Activated T-helper 1 cell treated with anti-CD3 and anti-CD28 coated beads, Interleukin-2, amount 50 U/mL, for 16 hours (primary cell): Measurements from ENCODE around the gene GALNT6.

ENCODE experiments used
- DNase-seq, 2 donors: peaks; one replicate each; pipeline ENCODE4 v3.0.0-alpha.2; 2020; ENCODE audit warnings: low read depth in 1 of 2, low spot score in 1 of 2

Gene GALNT6

DNA sequence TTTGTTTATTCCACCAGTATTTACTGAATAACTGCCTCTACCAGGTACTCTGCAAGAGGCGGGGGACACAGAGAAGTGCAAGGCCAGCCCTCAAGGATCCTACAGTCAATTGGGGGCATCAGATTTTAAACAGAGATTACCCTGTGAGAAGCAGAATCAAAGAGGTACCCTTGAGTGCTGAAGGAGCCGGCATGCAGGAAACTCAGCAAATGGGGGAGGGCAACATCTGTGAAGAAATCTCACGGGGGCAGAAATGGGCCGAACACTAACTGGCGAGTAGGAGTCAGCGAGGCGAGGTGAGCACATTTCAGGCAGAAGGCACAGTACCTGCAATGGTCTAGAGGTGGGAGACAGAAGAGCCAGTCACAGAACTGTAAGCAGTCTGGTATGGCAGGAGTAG is 9.0 kb downstream of the GALNT6 start:
- no peak for DNase-seq

DNA sequence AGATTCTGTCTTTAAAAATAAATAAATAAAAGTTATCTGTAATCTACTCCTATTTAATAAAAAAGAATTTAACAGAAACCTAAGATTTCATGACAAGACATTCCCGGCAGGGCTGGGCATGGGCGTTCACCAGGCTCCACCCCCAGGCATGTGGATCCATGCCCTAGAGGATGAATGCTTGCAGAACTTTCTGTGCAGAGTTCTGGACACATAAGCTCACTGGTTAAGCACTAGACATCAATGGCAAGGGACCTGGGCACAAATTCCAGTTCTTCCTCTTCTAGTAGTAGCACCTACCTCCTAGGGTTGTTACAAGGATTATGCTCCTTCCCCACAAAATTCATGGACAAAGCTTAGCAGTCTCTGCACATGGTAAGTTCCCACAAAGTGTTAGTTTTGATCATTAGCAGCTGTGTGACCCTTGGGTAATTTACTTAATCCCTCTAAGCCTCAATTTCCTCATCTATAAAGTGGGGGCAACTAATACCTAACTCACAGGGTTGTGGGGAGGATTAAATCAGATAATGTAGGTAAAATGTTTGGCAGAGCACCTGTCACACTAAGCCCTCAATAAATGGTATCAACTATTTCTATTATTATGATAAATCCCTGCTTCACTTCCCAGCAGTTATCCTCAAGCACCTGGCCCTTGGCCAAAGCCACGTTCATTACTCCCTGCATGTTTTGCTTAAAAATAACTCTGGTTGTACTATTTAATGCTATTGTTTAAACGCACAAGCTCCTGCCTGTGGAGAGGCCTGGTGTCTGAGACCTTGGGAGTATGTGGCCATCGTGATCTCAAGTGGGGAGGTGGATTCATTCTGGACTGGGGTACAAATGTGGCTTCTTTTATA is 9.8 kb downstream of the GALNT6 start:
- DNase-seq: no peak

DNA sequence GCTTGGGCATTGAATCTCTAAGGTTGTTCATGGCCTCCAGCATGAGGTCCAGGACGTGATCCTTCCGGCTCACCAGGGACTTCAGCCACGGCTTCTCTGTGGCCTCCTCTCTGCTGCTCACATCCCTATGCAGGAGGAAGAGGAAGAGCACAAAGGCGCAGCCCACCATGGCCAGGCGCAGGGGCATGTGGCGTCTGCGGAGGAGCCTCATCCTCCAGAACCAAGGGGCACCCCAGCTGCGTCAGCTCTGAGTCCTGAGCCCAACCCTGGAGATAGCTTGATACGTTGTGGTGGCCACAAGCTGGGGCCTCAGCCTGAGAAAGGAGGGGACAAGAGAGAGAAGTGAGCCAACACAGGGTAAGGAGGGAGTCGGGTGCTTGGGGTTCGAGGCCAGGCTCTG is 11.6 kb downstream of the GALNT6 start:
- no peak for DNase-seq

DNA sequence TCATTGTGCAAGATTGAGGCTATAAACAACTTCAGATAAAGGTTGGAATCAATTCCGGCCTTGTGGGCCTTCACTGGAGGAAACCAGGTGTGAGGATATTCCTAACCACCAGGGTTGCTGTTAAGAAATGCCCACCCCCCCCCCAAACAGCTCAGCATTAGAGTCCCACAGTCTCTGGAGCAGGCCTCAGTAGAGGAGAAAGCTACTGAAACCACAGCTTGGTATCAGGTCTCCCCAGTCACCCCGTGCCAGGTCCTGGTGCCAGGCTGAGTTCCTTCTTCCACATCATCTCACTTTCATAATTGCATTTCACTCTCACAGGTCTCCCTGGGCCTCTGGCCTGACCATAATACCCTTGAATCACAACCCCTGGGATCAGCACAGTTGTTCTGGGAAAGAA is 12.5 kb downstream of the GALNT6 start:
- no peak for DNase-seq

DNA sequence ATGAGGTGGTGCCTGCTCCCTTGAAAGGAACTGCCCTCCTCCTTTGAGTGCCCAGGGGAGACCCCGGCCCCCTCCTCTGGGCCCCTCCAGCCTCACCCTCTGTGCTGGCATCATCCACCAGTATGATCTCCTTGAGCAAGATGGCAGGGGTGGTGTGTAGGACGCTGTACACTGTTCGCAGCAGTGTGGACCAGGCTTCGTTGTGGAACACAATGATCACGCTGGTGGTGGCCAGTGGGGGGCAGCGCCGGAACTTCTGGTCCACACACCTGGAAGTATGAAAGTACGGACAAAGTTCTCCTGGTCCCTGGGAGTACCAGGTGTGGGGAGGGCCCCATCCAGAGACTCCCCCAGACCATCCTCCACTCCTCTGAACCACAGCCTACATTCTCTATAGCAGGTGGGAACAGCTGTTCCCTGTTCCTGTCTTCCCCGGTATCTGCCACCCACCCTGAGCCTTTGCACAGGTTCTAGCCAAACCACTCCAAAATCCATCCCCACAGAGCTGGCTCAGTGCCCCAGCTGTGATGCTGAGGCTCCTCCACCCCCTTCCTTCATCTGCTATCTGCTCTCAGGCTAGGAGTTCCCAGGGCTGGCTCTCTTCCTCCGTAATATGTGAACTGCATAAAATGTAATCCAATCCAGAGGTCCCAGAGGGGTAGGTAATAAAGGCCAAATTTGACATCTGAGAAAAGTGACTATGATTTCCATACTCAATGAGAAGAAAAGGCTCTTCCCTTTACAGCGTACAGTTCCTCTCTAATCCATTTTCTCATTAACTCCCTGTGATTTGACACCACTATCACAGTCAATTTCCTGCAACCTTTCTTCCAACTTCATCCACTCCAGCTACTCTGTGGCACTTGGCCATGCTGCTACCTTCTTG is 13.9 kb downstream of the GALNT6 start:
- no peak for DNase-seq

DNA sequence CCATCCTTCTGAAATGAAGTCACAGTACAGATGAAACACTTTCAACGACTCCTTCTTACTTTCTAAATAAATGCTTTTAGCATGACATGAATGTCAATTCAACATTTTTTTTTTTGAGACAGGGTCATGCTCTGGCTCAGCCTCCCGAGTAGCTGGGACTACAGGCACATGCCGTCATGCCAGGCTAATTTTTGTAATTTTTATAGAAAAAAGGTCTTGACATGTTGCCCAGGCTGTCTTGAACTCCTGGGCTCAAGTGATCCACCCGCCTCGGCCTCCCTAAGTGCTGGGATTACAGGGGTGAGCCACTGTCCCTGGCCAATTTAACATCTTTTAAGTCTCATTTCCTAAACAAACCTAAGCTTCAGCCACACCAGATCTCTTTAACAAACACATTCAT is 16.4 kb downstream of the GALNT6 start:
- no peak for DNase-seq

DNA sequence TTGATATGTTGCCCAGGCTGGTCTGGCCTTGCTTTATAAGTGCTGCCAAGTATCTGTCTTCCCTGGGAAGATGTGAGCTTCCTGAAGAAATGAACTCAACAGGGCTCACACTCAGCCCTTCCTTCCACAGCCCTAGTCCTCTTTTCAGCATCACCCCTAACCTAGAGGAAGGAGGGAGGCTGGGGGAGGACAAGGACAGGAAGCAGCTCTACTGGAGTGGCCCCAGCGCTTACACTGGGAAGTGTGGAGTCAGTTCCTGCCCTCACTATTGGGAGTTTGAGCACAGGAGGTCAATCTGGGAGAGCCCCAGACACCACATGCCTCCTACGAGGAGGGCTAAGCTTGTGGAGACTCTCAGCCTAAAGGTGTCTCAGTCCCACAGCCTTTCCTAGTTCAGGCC is 16.8 kb downstream of the GALNT6 start:
- DNase-seq: no peak

DNA sequence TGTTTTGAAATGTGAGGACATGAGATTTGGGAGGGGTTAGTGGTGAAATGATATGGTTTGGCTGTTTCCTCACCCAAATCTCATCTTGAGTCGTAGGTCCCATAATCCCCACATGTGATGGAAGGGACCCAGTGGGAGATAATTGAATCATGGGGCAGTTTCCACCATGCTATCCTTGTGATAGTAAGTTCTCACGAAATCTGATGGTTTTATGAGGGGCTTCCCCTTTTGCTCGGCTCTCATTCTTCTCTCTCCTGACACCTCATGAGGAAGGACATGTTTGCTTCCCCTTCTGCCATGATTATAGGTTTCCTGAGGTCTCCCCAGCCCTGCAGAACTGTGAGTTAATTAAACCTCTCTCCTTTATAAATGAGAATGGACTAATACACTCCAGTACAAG is 18.0 kb downstream of the GALNT6 start:
- no peak for DNase-seq

DNA sequence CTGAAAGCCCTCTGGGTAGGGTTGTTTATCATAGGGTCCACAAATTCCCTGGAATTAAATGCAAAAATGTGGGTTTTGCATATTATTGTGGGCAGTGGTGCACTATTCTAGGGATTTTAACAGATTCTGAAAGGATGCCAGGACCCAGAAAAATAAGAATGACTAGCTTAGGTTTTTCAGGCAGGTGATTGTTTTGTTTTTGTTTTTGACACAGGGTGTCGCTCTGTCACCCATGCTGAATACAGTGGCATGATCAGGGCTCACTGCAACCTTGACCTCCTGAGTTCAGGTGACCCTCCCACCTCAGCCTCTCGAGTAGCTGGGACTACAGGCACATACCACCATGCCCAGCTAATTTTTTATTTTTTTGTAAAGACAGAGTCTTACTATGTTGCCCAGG is 19.2 kb downstream of the GALNT6 start:
- DNase-seq: no peak

DNA sequence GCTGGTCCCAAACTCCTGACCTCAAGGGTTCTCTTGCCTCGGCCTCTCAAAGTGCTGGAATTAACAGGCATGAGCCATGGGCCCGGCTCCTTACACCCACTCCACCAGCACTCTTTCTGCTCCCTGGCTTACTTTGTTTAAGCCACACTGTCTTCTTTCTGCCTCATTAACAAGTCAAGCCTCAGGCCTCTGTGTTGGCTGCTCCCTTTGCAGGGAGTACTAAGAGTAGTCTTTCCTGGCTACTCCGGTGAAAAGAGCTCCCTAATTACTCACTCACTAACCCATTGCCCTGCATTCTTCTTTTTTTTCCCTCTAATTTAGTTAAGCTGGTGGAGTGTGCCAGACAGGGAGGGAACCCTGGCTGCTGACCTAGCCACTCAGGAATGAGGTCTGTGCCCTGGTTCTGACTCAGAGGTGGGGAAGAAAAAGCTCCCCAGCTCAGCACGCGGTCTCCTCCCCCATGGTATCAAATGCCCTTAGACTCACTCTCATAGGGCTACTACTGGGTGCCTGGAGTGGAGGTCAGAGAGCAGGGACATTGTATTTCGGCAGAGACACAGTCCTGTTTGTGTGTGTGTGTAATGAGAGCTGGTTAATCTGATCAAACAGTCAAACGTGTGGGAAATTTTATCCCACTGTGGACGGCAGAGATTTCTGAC is 19.8 kb downstream of the GALNT6 start:
- no peak for DNase-seq

DNA sequence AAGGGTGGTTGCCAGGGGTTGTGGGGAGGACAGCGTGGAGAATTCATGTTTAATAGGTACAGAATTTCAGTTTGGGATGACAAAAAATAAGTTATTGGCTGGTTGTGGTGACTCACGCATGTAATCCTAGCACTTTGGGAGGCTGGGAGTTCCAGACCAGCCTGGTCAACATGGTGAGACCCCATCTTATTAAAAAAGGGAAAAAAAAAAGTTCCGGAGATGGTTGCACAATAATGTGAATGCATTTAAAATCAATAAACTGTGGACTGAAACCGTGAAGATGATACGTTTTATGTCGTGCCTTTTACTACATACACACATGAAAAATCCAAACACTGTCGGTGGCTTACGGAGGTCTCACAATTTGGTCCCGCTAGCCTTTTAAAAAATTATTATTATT is 20.5 kb downstream of the GALNT6 start:
- no peak for DNase-seq

DNA sequence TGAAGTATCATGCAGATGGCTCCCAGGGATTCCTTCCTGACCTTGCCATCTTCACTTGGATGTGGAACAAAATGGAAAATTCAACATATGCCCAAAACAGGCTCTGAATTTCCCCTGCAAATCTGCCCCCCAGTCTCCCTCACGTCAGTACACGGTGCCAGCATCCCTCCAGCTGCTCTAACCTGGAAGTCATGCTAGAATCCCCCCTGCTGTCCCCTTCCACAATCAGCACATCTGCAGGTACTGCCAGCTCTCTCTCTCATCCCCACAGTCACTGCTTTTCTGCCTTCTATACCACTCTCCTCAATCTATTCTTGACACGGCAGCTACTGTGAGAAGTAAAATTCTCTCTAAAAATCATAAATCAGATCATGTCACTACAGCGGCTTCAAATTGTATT is 21.6 kb downstream of the GALNT6 start:
- DNase-seq: no peak

DNA sequence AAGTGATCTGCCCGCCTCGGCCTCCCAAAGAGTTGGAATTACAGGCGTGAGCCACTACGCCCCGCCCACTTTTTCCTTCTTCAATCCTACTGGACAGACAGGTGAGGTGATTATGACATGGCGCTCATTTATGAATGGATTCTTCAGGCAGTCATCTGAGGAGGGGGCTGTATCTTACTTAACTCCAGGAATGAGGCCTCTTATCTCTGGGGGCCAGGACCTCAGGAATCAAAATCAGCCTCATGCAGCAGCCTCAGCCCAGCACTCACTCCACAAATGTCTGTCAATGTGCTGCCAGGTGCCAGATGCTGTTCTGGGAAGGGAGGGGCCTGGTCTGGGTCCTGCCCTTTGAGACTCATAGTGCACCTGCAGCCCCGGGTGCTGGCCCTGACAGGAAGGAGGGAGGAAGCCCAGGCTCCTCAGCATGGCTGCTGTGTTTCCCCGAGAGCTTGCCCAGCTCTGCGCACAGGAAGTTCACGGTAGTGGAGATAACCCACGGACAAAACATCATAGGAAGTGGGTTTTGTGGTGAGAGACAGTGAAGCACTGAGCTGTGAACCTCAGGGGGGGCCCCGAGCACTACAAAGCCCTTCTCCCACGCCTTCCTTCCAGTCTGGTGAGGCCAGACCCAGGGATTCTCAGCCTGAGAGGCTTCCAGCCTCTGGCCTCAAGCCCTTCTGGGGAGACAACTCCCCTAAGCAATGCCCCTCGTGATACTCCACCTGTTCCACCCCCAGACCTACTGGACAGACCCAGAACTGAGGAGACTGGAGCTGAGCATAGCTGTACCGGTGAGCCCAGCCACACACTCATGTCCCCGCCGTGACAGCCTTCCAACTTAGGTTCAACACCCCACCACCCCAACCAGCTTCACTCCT is 22.3 kb downstream of the GALNT6 start:
- DNase-seq: peak; percentile 68 to 74

DNA sequence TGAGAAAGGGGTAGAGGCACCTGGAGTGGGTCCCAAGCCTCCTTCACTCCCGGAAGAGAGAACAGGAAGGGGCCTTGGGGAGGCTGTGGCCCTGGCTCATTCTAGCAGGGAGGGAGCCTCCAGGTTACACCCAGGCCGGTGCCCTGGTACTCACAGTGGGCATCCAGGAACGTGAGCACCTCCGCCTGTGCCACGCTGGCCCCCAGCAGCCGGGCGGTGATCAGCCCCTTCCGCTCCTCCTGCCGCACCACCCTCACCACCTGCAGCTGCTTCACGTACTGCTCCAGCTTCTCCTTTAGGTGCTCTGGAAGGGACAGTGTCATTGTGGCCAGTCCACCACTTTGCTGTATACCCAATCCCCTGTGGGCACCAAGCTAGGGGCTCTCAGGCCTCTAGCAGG is 25.9 kb downstream of the GALNT6 start:
- no peak for DNase-seq

DNA sequence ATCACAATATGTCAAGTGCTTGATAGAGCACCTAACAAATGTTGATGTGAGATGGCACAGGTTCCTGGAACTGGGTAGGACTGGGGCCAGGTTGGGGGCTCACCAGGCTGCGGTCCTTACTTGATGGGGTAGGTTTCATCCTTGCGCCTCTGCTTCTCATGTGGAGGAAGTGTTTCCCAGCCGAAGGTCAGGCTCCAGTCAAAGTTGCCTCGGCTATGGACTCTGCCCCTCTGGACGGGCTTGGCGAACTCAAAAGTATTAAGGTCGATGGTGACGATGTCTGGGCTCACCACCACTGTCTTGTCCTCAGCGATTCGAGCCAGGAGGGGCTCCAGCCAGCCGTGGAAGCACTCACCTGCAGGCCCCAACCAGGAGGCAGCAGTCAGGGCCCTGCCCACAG is 27.2 kb downstream of the GALNT6 start:
- no peak for DNase-seq

DNA sequence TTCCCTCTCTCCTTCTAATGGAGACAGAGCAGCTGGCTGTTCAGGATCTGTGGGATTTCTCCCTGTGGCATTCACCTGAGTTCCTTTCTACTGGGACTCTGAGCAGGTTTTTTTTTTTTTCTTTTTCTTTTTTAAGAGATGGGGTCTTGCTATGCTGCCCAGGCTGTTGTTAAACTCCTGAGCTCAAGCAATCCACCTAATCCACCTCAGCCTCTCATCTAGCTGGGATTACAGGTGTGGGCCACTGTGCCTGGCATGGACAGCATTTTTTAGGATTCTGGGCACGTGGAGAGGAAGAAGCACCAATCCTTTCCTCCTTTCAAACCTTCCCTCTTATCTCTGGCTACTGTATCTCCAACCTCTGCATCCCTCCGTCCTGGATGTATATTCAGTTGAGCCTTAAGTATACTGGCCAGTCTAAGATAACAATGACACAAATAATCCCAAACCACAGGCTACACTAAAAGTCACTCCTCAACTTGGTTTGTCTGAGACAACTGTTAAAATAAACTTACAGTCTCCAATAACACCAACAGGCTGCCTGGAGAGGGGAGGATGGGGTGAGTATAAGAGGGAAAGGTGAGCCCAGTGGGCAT is 28.4 kb downstream of the GALNT6 start:
- DNase-seq: no peak

DNA sequence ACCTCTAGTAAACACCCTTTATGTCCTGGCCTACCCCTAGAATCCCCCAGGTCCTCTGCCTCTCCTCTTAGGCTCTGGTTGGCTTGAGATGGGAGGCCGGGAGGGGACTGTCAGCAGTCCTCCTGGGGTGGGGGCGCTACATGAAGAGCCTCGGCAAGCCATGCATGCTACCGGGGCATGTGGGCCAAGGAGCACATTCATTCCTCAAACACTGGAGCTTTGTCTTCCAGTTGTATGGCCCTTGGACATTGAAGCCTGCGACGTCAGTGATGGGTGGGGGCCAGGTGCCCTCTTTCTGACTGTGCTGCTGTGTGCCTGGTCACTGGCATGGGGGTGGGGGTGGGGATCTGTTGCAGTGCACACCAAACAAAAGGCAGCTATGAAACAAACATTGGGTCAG is 28.9 kb downstream of the GALNT6 start:
- DNase-seq: no peak

DNA sequence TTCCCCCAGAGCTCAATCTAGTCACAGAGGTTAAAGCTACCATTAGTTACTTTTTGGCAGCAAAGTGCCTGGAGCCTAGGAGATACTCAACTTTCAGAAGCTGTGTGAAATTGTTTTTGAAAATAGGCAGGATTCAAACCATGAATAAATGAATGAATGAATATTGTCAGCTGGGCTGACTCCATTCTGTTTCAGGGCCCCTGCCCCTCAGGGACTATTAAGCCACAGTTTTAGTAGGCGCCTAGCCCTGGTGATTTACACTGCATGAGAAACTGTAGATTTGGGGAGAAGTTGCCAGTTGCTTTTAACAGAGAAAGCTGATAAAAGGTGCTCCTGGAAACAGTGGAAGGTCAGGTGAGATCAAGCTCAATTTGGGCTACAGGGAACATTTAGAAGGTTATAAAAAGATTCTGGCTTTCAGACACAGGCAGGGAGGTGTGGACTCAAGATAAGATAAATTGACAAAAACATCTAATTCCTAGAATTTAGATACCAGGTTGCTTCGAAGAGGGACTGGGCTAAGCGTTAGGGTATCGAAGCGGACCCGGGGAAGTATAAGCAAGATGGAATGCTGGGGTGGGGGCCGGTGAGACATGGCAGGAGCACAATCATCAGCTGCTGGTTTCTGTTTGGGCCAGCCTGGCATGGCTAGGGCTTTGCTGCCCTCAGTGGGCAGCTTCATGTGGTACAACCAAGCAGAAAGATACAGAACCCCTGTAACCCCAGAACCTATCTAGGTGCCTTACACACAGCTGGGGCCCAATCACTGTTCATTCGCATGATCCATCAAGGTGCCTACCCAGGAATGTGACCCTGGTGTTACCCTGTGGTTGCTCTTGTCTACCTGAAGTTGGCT is 29.8 kb downstream of the GALNT6 start:
- DNase-seq: no peak

DNA sequence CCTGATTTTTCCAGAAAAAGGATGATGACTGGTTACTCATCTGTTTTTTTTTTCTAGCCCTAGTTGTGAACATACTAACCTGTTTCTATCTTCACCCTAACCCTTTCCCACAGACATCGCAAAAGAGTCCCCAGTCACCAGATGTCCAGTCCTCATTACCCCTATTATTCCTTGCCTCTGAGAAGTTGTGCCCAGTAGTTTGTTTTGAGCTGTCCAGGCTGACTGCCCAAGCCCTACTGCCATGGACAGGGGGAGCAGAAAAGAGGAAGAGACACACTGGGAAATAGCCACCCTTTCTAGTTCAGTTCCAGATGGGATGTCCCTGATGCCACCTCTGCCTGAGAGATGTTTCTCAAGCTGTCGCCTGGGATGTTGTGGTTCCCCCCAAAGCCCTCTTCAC is 30.9 kb downstream of the GALNT6 start:
- DNase-seq: no peak

DNA sequence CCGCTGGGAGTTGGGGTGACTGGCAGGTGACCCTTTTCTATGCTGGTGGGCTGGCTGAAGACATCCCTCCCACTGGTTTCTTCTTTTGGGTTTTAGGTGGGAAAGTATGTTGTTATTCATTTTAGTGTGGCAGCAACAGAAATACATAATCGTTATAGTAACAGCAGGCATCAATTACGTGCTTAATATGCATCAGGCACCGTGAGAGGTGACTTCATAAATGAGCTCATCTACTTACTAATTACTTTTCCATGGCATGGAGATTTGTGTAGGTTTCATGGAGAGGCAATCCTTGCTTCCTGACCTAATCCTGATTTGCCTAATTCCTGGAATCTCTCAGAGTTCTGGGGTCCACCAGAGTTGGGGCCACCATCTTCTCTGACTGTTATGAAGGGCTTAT is 31.4 kb downstream of the GALNT6 start:
- no peak for DNase-seq
